NOMO-1 treated with DMSO at 0.1 percent for 48 hours (cell line): ENCODE data around the gene ORC6.
A peak's percentile ranks its signal among the peaks of the same experiment; 100 is the strongest.
"Not testable (repeated sequence)": the region's sequence is repeated elsewhere in the genome, so short reads cannot be mapped to it uniquely, and the experiment has no call there.

Source experiments
- DNase-seq: peaks from one replicate; lab custom pipeline; 2025; ENCODE audit not compliant: unreplicated experiment; lab: John Stamatoyannopoulos, UW

Gene ORC6, protein sequence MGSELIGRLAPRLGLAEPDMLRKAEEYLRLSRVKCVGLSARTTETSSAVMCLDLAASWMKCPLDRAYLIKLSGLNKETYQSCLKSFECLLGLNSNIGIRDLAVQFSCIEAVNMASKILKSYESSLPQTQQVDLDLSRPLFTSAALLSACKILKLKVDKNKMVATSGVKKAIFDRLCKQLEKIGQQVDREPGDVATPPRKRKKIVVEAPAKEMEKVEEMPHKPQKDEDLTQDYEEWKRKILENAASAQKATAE

DNA sequence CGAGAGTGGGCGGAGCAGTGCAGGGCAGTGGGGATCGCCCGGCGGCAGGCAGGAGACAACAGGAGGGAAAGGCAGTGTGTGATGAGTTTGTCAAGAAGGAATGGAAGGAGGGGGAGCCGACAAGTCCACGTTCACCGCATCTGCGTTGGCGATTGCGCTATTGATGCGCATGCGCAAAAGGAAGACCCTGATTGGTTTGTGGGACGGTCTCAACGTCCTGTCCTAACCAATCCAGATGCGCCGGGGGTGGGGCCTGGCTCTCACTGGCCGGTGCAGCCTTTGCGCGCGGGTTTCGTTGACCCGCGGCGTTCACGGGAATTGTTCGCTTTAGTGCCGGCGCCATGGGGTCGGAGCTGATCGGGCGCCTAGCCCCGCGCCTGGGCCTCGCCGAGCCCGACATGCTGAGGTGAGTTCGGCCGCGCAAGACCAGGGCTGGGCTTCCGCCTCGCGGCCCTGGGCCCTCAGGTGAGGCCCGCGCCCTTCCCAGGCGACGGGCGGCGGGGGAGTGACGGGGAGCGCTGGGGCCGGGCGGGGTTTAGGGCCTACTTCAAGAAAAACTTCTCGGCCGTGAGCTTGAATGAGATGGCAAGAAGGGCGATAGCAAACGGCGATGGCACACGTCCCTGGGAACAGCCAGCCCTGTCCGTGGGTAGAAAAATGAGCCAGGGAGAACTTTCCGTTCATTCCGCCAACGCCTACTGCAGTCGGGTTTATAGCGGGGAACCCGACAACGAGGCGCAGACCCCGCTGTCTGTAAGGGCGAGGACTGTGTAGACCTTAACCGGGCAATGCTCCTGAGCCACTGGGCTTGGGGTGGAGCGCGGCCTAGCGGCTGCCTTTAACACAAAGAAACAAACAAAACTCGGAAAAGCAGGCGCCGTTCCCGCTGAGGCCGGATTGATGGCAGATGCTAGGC lies at the start of gene ORC6:
TSS of gene ORC6 (plus strand) at position 295 of the 916 bp plus-strand sequence. CDS start at position 342, 47 bp downstream.
- peak; percentile 95 for DNase-seq

DNA sequence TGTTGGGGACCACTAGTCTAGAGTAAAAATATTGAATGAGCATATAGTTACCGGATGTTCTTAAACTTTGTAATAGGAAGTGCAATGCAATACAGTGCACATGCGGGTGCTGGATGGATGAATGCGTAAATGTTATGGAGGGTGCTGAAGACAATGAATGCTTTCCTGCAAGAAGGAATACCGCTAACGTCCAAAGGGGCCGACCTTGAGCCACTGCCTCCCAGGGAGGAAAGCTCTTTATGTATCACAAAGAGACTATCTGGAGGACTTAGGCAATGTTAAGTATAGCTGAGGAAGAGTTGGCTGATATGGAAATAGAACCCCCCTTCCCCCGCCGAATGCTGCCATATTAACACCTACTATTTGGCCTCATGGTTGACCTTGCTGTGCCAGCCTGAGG lies 40.8 kb upstream of the ORC6 start:
- no peak for DNase-seq

DNA sequence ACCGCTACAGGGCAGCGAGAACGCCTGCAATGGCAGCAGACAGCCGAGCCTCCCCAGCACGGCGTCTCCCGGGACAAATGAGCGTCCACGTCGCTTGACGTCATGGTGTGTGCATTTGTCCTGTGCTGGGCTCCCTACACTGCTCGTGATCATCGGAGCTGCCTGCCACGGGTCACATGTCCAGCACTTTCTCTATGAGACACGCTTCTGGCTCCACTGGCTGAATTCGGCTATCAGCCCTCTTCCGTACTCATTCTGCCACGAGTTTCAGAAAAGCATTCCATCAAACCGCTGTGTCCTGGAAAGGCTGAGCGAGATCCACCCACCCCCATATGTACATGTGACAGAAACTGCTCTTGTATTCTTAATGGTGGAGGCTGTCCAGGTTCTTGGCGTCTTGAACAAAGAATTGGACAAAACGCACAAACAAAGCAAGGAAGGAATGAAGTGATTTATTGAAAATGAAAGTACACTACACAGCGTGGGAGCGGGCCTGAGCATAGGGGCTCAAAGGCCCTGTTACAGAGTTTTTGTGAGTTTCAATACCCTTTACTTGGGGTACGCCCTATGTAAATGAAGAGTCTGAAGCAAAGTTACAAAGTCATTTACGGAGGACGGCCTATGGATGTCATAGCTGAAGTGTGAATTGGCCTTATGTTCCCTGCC lies 39.7 kb upstream of the ORC6 start:
- no peak for DNase-seq

DNA sequence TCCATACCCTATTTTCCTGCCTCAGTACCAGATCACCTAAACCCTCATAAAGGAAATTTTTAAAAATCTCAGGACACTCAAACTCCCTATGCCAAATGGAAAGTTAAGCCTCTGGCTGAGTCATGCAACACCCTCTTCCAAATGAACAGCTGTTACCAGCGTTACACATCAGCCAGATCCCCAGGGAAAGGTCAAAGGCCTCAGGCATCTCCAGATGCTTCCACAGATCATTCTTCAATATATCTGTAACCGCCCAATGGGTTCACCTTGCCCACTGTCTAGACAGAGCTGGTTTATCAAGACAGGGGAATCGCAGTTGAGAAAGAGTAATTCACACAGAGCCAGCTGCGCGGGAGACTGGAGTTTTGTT lies 39.2 kb upstream of the ORC6 start:
- no peak for DNase-seq

DNA sequence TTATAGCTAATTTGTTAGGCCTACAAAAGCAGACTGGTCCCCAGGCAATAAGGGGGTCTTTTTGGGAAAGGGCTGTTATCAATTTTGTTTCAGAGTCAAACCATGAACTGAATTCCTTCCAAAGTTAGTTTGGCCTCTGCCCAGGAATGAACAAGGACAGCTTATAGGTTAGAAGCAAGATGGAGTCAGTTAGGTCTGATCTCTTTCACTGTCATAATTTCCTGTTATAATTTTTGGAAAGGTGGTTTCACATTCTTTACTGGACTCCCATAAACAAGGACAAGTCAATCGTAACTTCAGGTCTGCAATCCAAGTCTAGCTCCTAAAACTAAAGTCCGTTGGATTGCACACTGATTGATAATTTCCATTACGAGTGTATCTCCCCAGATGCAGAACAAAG lies 38.2 kb upstream of the ORC6 start:
- no peak for DNase-seq

DNA sequence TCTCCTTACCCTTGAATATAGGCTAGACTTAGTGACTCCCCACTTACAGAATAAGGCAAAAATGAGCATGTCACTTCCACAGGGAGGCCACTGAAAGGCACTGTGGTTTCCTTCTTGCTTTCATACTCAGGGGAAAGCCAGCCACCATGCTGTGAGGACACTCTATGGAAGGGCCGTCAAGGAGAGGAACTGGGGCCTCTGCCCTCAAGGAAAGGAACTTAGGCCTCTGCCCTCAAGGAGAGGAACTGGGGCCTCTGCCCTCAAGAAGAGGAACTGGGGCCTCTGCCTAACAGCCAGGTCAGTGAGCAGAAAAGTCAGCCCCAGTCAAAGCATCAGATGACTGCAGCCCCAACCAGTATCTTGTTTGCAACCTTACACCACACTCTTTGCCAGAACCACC lies 30.5 kb upstream of the ORC6 start:
- DNase-seq, result peak; percentile 98

DNA sequence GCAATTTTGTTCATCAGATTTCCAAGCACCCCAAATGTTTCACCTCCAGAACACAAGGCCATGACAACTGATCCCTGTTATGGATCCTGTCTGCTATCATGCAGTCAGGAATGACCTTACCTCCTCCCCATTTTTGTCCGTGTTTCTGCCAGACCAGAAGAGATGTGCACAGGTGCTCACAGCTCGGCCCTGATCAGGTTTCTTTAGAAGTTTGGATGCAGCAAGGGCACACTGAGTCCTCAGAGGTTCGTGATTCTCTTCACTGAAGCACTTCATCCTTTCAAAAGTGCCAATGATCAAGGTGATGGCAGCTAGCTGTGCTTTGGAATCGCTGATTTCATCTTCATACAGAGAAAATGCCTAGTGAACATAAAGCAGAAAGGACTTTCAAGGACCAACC lies 27.3 kb upstream of the ORC6 start:
- no peak for DNase-seq

DNA sequence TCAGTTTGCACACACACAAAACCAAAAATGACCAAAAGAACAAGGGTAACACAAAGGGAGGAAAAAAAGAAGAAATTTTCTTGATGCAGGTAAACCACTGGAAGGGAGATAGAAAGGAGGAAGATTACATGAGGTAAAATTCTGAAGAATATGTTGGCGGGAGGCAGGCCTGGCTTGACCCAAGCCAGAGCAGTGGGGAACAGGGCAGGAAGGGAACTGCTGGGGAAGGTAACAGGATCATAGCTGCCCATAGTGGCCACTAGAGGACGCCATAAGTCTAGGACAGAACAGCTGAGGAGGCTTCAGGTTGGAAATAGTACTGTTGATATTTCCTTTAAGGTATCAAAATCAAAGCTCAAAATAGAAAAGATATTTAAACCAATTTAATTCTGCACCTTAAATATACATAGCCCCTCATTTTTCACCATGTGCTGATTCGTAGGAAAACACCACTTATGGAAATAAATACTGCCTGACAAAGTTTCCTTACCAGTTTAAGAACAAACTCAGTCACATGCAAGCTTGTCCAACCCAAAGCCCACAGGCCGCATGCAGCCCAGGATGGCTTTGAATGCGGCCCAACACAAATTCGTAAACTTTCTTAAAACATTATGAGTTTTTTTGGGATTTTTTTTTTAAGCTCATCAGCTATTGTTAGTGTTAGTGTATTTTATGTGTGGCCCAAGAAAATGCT lies 16.0 kb upstream of the ORC6 start:
- DNase-seq, result peak; percentile 68

DNA sequence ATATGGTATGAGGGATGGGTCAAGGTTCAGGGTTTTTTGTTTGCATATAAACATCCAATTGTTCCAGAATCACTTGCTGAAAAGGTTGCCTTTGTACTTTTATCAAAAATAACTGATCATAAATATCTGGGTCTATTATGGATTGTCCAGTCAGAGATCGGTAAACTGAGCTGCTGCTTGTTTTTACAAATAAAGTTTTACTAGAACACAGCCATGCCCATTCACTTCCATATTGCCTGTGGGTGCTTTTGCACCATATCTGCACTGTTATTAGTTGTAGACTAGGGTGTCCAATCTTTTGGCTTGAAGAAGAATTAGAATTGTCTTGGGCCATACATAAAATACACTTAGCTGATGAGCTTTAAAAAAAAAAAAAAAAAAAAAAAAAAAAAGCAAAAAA lies 11.5 kb upstream of the ORC6 start:
- not testable (repeated sequence) for DNase-seq

DNA sequence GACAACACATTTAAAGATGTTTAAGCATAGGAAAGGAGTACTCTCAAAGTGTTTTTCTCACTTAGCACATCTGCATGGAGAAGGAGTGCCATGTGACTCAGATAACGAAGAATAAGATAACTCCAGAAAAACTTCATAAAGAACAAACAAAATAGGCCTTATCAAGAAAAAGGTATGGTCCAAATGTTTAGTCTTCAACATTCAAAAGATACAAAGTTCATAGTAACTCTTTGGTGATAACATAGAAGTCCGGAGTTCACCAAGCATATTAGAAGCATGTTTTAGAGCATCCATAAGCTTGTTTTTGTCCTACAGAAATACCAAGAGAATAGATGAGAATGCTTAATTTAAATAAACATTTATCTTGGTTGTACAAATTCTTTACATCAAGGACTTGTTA lies 7.6 kb upstream of the ORC6 start:
- DNase-seq, result not testable (repeated sequence)

DNA sequence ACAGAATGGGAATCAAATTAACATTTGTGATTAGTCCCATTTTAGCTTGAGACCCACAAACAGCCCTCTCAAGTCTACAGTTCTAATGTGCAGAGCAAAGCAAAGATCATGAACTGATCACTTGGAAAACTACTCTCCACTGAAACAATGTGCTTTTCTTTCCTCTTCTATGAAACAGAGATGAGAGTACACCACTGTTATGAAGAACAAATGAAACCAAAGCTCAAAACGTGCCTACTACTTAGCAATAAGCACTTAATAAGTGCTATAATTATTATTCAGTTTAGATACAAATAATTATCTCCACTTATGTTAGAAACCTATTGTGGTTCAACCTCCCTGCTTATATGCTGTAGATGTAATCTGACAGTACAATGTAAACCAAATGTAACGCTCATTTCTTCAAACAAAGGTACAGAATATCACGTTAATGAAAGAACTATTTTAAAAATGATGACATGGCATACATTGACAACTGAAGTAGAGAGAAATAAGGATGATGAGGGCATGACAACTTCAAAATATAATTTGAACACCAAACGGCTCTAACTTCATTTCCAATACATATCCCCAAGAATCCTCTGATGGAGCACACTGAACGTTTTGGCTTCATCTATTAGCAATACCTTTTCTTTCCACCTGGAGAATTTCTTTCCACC lies 2.5 kb upstream of the ORC6 start:
- DNase-seq, result no peak

DNA sequence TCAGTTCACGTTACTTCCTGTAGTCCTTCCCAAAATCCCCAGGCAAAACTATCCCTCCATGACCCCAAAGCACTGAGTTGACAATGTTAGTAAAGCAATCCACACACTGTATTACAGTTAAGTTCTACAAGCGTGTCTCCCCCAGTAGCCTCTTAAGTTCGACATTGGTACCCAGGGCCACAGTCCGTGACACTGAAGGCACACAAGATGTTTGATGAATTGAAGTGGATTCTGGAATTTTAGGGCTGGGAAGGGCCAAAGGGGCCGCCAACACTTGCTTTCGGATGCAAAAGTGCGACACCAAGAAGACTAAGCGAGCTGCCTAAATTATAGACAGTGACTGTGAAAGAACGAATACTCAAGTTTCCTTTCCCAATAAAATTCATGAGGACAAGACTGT lies 2.0 kb upstream of the ORC6 start:
- no peak for DNase-seq

DNA sequence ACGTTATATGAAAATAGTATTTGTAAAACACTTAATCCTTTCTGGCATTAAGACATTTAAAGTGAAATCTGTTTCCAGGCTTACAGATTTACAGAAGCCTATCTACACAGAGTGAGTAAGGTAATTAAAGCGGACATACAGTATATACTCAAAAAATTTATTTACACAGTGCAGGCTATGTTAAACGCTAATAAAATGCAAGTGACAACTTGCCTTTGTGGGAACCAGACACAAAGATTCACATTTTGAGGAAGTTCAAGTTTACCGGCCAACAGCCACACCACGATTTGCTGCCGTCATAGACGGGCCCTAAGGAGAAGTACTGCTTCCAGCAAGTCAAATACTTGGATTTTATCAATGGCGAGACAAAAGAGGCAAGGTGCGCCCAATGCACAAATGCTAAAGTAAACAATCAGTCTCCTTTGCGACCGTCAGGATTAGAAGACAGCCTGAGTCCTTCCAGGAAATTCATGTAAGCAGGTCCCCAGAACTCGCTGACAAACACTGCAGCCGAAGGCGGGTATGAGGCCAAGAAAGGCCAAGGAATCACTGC lies 1.3 kb upstream of the ORC6 start:
- peak; percentile 82 for DNase-seq

DNA sequence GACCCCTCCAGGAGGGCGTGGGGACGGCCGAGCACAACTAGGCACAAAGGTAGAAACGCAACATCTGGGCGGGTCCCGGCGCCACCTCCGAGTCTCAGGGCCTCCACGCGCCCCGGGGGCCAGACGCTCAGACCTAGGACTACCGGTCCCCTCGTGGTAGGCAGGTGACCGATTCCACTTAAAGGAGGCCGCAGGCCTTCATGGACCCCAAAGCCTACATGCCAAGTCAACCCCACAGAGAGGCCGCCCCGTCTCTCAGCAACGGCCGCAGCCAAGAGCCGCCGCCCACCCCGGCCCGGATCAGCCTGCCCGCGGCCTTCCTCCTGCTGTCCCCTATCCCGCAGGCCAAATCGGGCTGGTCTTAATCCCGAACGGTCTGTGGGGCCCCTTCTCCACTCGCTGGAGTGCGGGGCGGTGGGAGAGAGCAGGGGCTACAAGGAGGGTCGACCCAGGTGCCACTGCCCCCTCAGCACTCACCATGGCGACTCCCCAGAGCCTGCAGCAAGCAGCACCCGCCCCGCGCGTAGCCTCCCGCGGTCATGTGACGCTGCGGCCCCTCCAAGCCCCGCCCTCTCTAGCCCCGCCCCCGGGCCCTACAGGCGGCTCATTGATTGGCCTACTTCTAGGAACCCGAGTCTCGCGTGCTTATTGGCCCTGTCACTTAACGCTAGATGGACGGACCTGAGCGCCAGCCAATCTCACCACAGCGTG lies 650 bp upstream of the ORC6 start, which contains the start of gene VPS35:
TSS of gene VPS35 (minus strand) at position 525 of the 711 bp plus-strand sequence. CDS start at position 480, 45 bp downstream.
- DNase-seq, result peak; percentile 97

DNA sequence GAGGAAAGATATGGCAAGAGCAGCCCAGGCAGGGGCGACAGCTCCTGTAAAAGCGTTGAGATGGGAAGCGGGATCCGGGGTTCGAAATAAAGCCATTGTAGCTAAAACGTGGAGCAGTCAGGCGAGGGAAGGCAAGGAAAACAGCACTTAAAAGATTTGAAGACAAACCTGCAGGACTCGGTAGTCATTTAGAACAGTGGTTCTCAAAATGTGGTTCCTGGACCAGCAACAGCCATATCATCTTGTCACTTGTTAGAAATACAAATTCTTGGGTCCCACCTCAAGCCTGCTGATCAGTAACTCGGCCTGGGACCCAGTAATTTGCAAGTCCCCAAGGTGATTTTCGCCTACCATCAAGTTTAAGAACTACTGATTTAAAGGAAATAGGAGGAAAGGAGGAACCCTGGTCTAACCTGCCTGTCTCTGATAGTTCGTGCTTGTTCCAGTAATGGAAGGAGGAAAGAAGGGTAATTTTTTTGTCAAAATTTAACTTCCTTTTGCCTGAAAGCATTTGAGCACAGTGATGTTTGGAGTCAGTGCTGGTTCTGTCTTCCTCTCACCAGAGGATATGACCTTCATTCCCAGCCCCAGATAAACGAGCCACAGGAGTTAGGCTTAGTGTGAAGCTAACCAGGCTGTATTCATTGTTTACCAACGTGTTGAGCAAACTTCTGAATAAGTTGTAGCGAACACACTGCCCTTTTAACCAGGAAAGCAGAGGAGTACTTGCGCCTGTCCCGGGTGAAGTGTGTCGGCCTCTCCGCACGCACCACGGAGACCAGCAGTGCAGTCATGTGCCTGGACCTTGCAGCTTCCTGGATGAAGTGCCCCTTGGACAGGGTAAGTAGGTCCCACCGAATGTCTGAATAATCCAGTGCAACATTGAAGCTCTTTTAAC lies 1.1 kb downstream of the ORC6 start:
- DNase-seq, result no peak

DNA sequence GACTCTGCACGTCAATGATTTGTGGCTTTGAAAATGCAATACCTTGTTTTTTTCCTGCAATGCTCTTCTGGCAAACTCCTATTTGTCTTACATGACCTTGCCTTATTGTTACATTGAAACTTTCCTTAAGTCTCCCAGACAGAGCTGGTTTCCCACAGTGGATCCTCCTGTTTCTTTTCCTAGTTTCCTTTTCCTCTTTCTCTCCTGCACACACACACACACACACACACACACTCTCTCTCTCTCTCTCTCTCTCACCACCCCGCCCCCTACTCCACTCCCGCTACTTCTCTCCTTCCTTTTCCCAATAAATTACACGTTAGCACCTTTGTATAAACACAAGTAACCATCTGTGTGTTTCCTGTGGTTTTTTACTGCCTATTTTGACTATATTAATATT lies 2.3 kb downstream of the ORC6 start:
- DNase-seq, result no peak

DNA sequence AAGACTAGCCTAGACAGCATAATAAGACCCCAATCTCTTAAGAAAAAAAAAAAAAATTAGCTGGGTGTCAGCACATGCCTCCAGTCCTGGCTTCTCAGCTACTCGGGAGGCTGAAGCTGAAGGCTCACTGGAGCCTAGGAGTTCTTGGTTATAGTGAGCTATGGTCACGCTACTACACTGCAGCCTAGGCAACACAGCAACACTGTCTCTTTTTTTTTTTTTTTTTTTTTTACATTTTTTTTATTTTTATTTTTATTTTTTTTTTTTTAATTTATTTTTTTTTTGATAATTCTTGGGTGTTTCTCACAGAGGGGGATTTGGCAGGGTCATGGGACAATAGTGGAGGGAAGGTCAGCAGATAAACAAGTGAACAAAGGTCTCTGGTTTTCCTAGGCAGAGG lies 4.1 kb downstream of the ORC6 start:
- no peak for DNase-seq

DNA sequence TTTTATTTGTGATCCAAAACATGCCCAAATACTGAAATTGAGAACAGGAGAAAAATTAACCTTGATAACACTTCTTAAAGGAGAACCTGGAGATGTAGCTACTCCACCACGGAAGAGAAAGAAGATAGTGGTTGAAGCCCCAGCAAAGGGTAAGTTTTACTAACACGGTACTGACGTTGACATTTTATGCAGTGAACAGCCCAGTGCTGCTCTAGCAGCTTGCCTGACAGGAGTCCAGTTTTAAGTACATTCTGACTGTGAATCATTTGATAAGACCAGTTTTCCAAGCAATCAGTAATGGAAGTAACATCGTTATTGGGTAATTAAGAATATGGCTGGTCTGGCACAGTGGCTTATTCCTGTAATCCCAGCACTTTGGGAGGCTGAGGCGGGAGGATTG lies 6.5 kb downstream of the ORC6 start:
- no peak for DNase-seq

DNA sequence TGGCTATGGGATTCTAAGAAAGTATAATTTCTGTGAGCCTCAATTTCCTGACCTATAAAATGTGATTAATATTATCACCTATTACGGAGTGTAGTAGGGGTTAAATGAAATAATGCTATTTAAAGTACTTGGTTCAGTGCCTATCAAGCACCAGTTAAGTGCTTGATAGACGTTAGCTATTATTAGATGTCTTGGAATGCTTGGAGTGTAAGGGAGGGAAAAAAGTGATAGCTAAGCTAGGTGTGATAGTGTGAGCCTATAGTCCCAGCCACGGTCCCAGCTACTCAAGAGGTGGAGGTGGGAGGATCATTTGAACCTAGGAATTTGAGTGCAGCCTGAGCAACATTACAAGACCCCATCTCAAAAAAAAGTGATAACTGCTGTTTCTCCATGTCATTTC lies 7.5 kb downstream of the ORC6 start:
- no peak for DNase-seq
